Gastrocnemius medialis (tissue), 4 donors: ENCODE measurements around the gene SLC2A4.
A peak's percentile ranks its signal among the peaks of the same experiment; 100 is the strongest.

Experiments
- CTCF ChIP-seq, 5 experiments: fragments of 450-650 bp in 3 of 5; fragments of 200-600 bp in 2 of 5; sonication (generic) in 2 of 5; IDR thresholded peaks in 4 of 5; conservative IDR thresholded peaks in 1 of 5; 1 replicate in 4 of 5; 2 replicates in 1 of 5; pipeline ENCODE4 v1.5.1; 2016 to 2019; ENCODE audit warnings: antibody characterized with exemption in 5 of 5, mild to moderate bottlenecking in 3 of 5, moderate library complexity in 3 of 5
- POLR2A ChIP-seq, 2 donors: fragments of 450-650 bp; IDR thresholded peaks; one replicate each; pipeline ENCODE4 v1.6.1; 2017; ENCODE audit warnings: antibody characterized with exemption in 2 of 2, mild to moderate bottlenecking in 2 of 2, moderate library complexity in 2 of 2

DNA sequence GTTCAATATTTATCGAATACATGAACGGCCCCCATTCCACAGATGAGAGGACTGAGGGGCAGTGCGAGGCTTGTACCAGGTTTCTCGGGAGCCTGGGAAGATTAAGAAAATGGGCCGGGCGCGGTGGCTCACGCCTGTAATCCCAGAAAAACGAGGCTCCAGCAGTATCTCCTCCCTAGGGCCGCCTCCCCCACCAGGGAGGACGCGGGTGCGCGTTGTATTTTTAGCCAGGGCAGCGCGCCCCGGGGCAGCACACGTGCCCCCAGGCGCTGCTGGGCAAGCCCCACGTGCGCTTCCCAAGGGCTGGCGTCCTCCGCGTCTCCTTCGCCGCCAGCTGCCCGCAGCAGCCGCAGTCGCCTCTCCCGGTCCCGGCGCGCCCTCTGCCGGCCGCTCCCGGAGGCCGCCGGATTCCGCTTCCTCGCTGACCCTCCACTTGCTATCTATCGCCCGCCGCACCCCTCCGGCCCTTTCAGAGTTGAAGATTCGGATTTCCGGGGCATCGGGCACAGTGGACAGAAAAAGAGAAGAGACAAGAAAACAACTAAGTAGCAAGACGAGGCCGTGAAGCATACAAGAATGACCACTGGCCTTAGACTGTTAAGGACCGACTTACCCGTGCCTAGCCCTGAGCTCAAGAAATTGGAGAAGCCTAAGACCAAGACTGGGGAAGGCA, 14.8 kb downstream of the SLC2A4 start:
- peak; percentile 91 to 100 (median 99) for TF ChIP-seq CTCF (IDR thresholded peaks at IDR 0.05 in 4 of 5, conservative IDR thresholded peaks at IDR 0.05 in 1 of 5)
- TF ChIP-seq POLR2A (IDR thresholded peaks at IDR 0.05) = peak; percentile 74 to 80
